Measurements from ENCODE around the gene FOXO6.

GRCh38 chr1:41362749-41363590, 1.7 kb downstream of the FOXO6 start:
- TF ChIP-seq ELF4 (IDR thresholded peaks at IDR 0.05) (no peak), FOXK2 (IDR thresholded peaks at IDR 0.05) (no peak), PKNOX1 (IDR thresholded peaks at IDR 0.05) (no peak), FOXA1 (IDR thresholded peaks at IDR 0.05) (no peak), BHLHE40 (IDR thresholded peaks at IDR 0.05; ENCODE audit: borderline replicate concordance) (no peak)

Measured in HEK293T (cell line).